Caco-2 (cell line): ENCODE data around the gene KRT86. TPM values are rescaled to one million over a fixed set of nuclear protein-coding genes. Genes with fewer than 3 reads are reported as not detected.

Experiments used
- BruUV-seq: library from RNA; stranded (reverse); fragments of 400-500 nt; replicated peaks from 2 replicates; lab custom pipeline; 2021; lab: Mats Ljungman, UMichigan
- CTCF ChIA-PET: fragments of 300-600 bp; sonication (Branson Sonifier 250); formaldehyde crosslinking; loops from one replicate; lab custom pipeline; 2022; ENCODE audit warnings: antibody characterized with exemption; lab: Charles Lee
- POLR2A ChIA-PET: fragments of 300-600 bp; sonication (Branson Sonifier 250); formaldehyde crosslinking; loops from one replicate; lab custom pipeline; 2022; ENCODE audit warnings: antibody characterized with exemption; lab: Charles Lee
- DNase-seq, 2 experiments: peaks; one replicate each; pipeline versions ENCODE4 v3.0.0 to v3.0.0-alpha.2; 2020 to 2022
- H3K27me3 ChIP-seq: replicated peaks from 2 replicates; pipeline ENCODE4 v1.6.0; 2011; ENCODE audit warnings: low read length; ENCODE audit not compliant: control insufficient read depth, insufficient read depth
- H3K36me3 ChIP-seq: 2 replicates; pipeline ENCODE4 v1.5.1; 2011; ENCODE audit warnings: low read length; ENCODE audit not compliant: control insufficient read depth, insufficient read depth
- H3K4me1 ChIP-seq: fragments of 250-450 bp; sonication (Bioruptor Pico); 2 replicates; pipeline ENCODE4 v1.5.1; 2020; ENCODE audit warnings: mild to moderate bottlenecking
- H3K4me3 ChIP-seq: 2 replicates; pipeline ENCODE4 v1.5.1; 2011; ENCODE audit warnings: low read depth, mild to moderate bottlenecking, control low read depth, low read length
- H3K9me3 ChIP-seq: fragments of 250-450 bp; sonication (Bioruptor Pico); 2 replicates; pipeline ENCODE4 v1.5.1; 2020; ENCODE audit warnings: mild to moderate bottlenecking, moderate library complexity
- H3K27ac Mint-ChIP-seq: one replicate; pipeline ENCODE4 v1.8.0; 2022; ENCODE audit warnings: mixed read lengths; ENCODE audit not compliant: unreplicated experiment
- H3K27me3 Mint-ChIP-seq: one replicate; pipeline ENCODE4 v1.8.0; 2022; ENCODE audit warnings: mixed read lengths; ENCODE audit not compliant: insufficient read depth, unreplicated experiment
- H3K36me3 Mint-ChIP-seq: one replicate; pipeline ENCODE4 v1.8.0; 2022; ENCODE audit warnings: mild to moderate bottlenecking, mixed read lengths; ENCODE audit not compliant: insufficient read depth, unreplicated experiment
- H3K4me1 Mint-ChIP-seq: one replicate; pipeline ENCODE4 v1.8.0; 2022; ENCODE audit warnings: low read depth, mixed read lengths; ENCODE audit not compliant: unreplicated experiment
- H3K4me3 Mint-ChIP-seq: one replicate; pipeline ENCODE4 v1.8.0; 2022; ENCODE audit warnings: mild to moderate bottlenecking, moderate library complexity, mixed read lengths; ENCODE audit not compliant: unreplicated experiment
- H3K9me3 Mint-ChIP-seq: one replicate; pipeline ENCODE4 v1.8.0; 2022; ENCODE audit warnings: mixed read lengths; ENCODE audit not compliant: unreplicated experiment
- CTCF ChIP-seq, 2 experiments: fragments of 200-600 bp in 1 of 2; IDR thresholded peaks; 1 replicate in 1 of 2; 2 replicates in 1 of 2; pipeline versions ENCODE4 v1.5.1 to v1.8.0; 2011 to 2022; ENCODE audit warnings: antibody characterized with exemption in 1 of 2, control low read depth in 1 of 2, inconsistent platforms in 1 of 2, low read depth in 1 of 2, low read length in 1 of 2, mild to moderate bottlenecking in 1 of 2, moderate library complexity in 1 of 2; ENCODE audit not compliant: insufficient read depth in 1 of 2, severe bottlenecking in 1 of 2, unreplicated experiment in 1 of 2
- intact Hi-C: fragments of 100-400 bp; cut with micrococcal nuclease; formaldehyde crosslinking; loops from one replicate; pipeline ENCODE4 v1.10.0; 2022; ENCODE audit not compliant: unreplicated experiment
- total RNA-seq: library from RNA; stranded (reverse); gene quantifications from 2 replicates; pipeline ENCODE4 v1.2.3, GENCODE V29; 2022

Gene KRT86
- total RNA-seq, 1 experiment from 2014 or later, result not detected

DNA sequence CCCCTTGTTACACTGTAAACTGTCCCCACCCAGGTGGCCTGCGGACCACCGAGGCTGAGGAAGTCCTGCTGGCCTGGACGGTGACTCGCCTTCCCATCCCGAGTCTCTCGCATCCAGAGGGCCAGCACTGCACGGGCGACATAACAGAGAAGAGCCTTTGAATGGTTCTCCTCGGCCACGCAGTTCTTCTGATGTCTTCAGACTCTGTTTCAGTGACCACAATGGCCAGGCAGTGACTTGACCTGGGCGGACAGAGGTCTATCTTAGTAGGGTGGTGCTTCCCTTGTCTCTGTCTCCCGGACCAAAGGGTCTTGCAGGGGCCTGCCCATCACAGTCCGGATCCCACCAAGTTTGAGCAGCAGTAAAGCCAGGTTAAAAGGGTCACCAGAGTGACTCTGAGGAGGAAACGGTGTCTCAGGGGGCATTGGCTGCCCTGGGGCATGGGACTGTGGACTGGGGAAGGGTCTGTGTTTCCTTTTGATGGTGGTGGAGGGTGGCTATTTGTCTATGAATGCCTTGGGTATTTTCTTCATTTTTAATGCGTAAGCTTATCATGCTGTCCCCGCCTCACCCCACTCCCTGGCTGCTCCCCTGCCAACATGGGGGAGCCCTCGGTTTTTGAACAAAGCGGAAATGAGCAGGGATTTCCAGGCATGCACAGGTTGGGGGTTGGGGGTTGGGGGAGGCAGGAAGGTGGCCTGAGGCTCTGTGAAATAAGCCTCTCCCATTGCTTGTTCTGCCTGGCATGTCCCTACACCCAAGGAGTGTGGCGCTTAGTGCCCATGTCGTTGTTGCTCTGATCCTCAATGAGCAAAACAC, 82.5 kb downstream of the KRT86 start:
- no peak for TF ChIP-seq CTCF (IDR thresholded peaks at IDR 0.05; ENCODE audit: insufficient read depth in 1 of 2, low read depth in 1 of 2, low read length in 1 of 2, severe bottlenecking in 1 of 2, unreplicated experiment in 1 of 2)
- no peak overlapping the region for H3K4me3 Mint-ChIP-seq
- H3K9me3 Mint-ChIP-seq, result no peaks in the 10 kb centered on the region
- Histone ChIP-seq H3K9me3 (no peaks in the 10 kb centered on the region), H3K27me3 (no peaks in the 10 kb centered on the region), H3K4me1 (no peaks in the 10 kb centered on the region), H3K36me3 (no peaks in the 10 kb centered on the region), H3K4me3 (no peak overlapping the region)
- no peak overlapping the region for H3K27ac Mint-ChIP-seq
- no TSS peak for BruUV-seq
- peaks cover 4% of the 10 kb centered on the region for H3K27me3 Mint-ChIP-seq
- ChIA-PET CTCF (no interaction called here), POLR2A (no interaction called here)
- intact Hi-C loops, result no loop called here
- no peaks in the 10 kb centered on the region for H3K4me1 Mint-ChIP-seq
- no peaks in the 10 kb centered on the region for H3K36me3 Mint-ChIP-seq
- peak in 1 of 2 experiments; percentile 7 for DNase-seq

Other genes starting within 250 kb of the KRT86 start
- 37.9 and 41.8 TPM in 2 replicates for gene NR4A1, start 223.2 kb upstream of the KRT86 start, total RNA-seq
- 67.2 and 78.0 TPM in 2 replicates for gene ATG101, start 204.7 kb upstream of the KRT86 start, total RNA-seq
- gene SMIM41, start 194.9 kb upstream of the KRT86 start, total RNA-seq, result not detected in 2 replicates
- gene KRT80, start 82.6 kb upstream of the KRT86 start, total RNA-seq, result 0.26 and 0.29 TPM in 2 replicates
- 13.9 and 19.9 TPM in 2 replicates for gene KRT7, start 41.4 kb upstream of the KRT86 start, total RNA-seq
- gene KRT81, start 16.9 kb downstream of the KRT86 start, total RNA-seq, result 0.28 and 0.45 TPM in 2 replicates
- gene KRT83, start 46.8 kb downstream of the KRT86 start, total RNA-seq, result not detected in 2 replicates
- gene KRT85, start 92.8 kb downstream of the KRT86 start, total RNA-seq, result not detected in 2 replicates
- gene KRT84, start 111.0 kb downstream of the KRT86 start, total RNA-seq, result not detected in 2 replicates
- not detected in 2 replicates for gene KRT82, start 131.7 kb downstream of the KRT86 start, total RNA-seq
- gene KRT75, start 159.7 kb downstream of the KRT86 start, total RNA-seq, result not detected in 2 replicates
- not detected in 2 replicates for gene KRT6B, start 177.5 kb downstream of the KRT86 start, total RNA-seq
- gene KRT6C, start 199.2 kb downstream of the KRT86 start, total RNA-seq, result not detected in 2 replicates
- 0.14 TPM in 1 of 2 replicates, not detected in the other for gene KRT6A, start 218.6 kb downstream of the KRT86 start, total RNA-seq
- gene KRT5, start 245.7 kb downstream of the KRT86 start, total RNA-seq, result 0.50 and 0.91 TPM in 2 replicates